Stimulated activated CD4-positive, alpha-beta T cell treated with anti-CD3 and anti-CD28 coated beads, Interleukin-4, amount 100 ng/mL, for 1 hour (primary cell): ENCODE results near the gene SCN8A.
"Not testable (repeated sequence)": the region's sequence is repeated elsewhere in the genome, so short reads cannot be mapped to it uniquely, and the experiment has no call there.

Source experiments
- DNase-seq: peaks from one replicate; pipeline ENCODE4 v3.0.0-alpha.2; 2020

SCN8A gene

GRCh38 chr12:51626115-51626514 is 35.1 kb downstream of the SCN8A start:
- DNase-seq, result no peak

- no peak for DNase-seq
Measured at GRCh38 chr12:51626629-51627028, 35.6 kb downstream of the SCN8A start.

GRCh38 chr12:51630256-51630880 is 39.3 kb downstream of the SCN8A start:
- no peak for DNase-seq

GRCh38 chr12:51630986-51631385 is 40.0 kb downstream of the SCN8A start:
- no peak for DNase-seq

- no peak for DNase-seq
Measured at GRCh38 chr12:51631591-51631990, 40.6 kb downstream of the SCN8A start.

- no peak for DNase-seq
Measured at GRCh38 chr12:51632623-51633022, 41.6 kb downstream of the SCN8A start.

GRCh38 chr12:51635346-51635745 is 44.3 kb downstream of the SCN8A start:
- DNase-seq, result no peak

- DNase-seq, result no peak
Measured at GRCh38 chr12:51636581-51636980, 45.5 kb downstream of the SCN8A start.

GRCh38 chr12:51636986-51637385 is 46.0 kb downstream of the SCN8A start:
- no peak for DNase-seq

GRCh38 chr12:51639361-51639760 is 48.3 kb downstream of the SCN8A start:
- no peak for DNase-seq

GRCh38 chr12:51642286-51642685 is 51.3 kb downstream of the SCN8A start:
- DNase-seq, result no peak

GRCh38 chr12:51643951-51644350 is 52.9 kb downstream of the SCN8A start:
- DNase-seq, result no peak

GRCh38 chr12:51644691-51645090 is 53.7 kb downstream of the SCN8A start:
- DNase-seq, result not testable (repeated sequence)

GRCh38 chr12:51645961-51646360 is 54.9 kb downstream of the SCN8A start:
- no peak for DNase-seq

GRCh38 chr12:51647647-51648046 is 56.6 kb downstream of the SCN8A start:
- DNase-seq, result no peak

- no peak for DNase-seq
Measured at GRCh38 chr12:51653431-51653830, 62.4 kb downstream of the SCN8A start.

GRCh38 chr12:51661199-51661598 is 70.2 kb downstream of the SCN8A start:
- no peak for DNase-seq

- no peak for DNase-seq
Measured at GRCh38 chr12:51661836-51662235, 70.8 kb downstream of the SCN8A start.

GRCh38 chr12:51662728-51663154 is 71.7 kb downstream of the SCN8A start:
- no peak for DNase-seq

GRCh38 chr12:51663390-51663789 is 72.4 kb downstream of the SCN8A start:
- no peak for DNase-seq

GRCh38 chr12:51666696-51667095 is 75.7 kb downstream of the SCN8A start:
- no peak for DNase-seq

GRCh38 chr12:51667269-51667668 is 76.2 kb downstream of the SCN8A start:
- DNase-seq, result no peak

GRCh38 chr12:51669271-51669670 is 78.2 kb downstream of the SCN8A start:
- DNase-seq, result no peak

- DNase-seq, result no peak
Measured at GRCh38 chr12:51669996-51670395, 79.0 kb downstream of the SCN8A start.

GRCh38 chr12:51672334-51672733 is 81.3 kb downstream of the SCN8A start:
- no peak for DNase-seq
